HL-60 (cell line): ENCODE data around the gene PDE11A.
"Not testable (repeated sequence)": the region's sequence is repeated elsewhere in the genome, so short reads cannot be mapped to it uniquely, and the experiment has no call there.

Experiments used
- DNase-seq, 2 experiments: peaks; one replicate each; pipeline ENCODE4 v3.0.0-alpha.2; 2010 to 2020; ENCODE audit warnings: low read depth in 1 of 2, low spot score in 1 of 2
- H3K27ac ChIP-seq: fragments of 250-450 bp; sonication (Bioruptor Pico); replicated peaks from 2 replicates; pipeline ENCODE4 v1.5.1; 2020; ENCODE audit warnings: mild to moderate bottlenecking, moderate library complexity
- H3K27me3 ChIP-seq: fragments of 250-450 bp; sonication (Bioruptor Pico); 2 replicates; pipeline ENCODE4 v1.5.1; 2021; ENCODE audit warnings: mild to moderate bottlenecking, moderate library complexity; ENCODE audit not compliant: insufficient read depth, poor library complexity, severe bottlenecking
- H3K4me3 ChIP-seq: replicated peaks from 2 replicates; pipeline ENCODE4 v1.5.1; 2011; ENCODE audit warnings: mild to moderate bottlenecking, control low read depth, low read length; ENCODE audit not compliant: insufficient read depth
- CTCF ChIP-seq: IDR thresholded peaks from one replicate; pipeline ENCODE4 v1.5.1; 2011; ENCODE audit warnings: low read length, control low read depth, inconsistent platforms; ENCODE audit not compliant: insufficient read depth
- GABPA ChIP-seq: IDR thresholded peaks from 2 replicates; pipeline ENCODE4 v1.6.1; 2012; ENCODE audit warnings: low read depth
- POLR2AphosphoS5 ChIP-seq: IDR thresholded peaks from 2 replicates; pipeline ENCODE4 v1.6.1; 2012; ENCODE audit warnings: low read depth
- SPI1 ChIP-seq: IDR thresholded peaks from 2 replicates; pipeline ENCODE4 v1.6.1; 2012; ENCODE audit warnings: low read depth, mild to moderate bottlenecking, borderline replicate concordance
- TF ChIP-seq, protein P1 (sequence below): IDR thresholded peaks from 2 replicates; pipeline ENCODE4 v1.6.1; 2012; ENCODE audit warnings: low read depth; ENCODE audit not compliant: insufficient replicate concordance

The PDE11A gene

GRCh38 chr2:178043266-178043665 is 29.3 kb downstream of the PDE11A start:
- peaks cover 2% of the 10 kb centered on the region for H3K27me3 ChIP-seq
- H3K4me3 ChIP-seq: no peak overlapping the region
- no peak overlapping the region for H3K27ac ChIP-seq
- no peak for TF ChIP-seq GABPA
- no peak for TF ChIP-seq CTCF
- TF ChIP-seq SPI1: no peak
- TF ChIP-seq, protein P1, sequence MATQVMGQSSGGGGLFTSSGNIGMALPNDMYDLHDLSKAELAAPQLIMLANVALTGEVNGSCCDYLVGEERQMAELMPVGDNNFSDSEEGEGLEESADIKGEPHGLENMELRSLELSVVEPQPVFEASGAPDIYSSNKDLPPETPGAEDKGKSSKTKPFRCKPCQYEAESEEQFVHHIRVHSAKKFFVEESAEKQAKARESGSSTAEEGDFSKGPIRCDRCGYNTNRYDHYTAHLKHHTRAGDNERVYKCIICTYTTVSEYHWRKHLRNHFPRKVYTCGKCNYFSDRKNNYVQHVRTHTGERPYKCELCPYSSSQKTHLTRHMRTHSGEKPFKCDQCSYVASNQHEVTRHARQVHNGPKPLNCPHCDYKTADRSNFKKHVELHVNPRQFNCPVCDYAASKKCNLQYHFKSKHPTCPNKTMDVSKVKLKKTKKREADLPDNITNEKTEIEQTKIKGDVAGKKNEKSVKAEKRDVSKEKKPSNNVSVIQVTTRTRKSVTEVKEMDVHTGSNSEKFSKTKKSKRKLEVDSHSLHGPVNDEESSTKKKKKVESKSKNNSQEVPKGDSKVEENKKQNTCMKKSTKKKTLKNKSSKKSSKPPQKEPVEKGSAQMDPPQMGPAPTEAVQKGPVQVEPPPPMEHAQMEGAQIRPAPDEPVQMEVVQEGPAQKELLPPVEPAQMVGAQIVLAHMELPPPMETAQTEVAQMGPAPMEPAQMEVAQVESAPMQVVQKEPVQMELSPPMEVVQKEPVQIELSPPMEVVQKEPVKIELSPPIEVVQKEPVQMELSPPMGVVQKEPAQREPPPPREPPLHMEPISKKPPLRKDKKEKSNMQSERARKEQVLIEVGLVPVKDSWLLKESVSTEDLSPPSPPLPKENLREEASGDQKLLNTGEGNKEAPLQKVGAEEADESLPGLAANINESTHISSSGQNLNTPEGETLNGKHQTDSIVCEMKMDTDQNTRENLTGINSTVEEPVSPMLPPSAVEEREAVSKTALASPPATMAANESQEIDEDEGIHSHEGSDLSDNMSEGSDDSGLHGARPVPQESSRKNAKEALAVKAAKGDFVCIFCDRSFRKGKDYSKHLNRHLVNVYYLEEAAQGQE: no peak
- TF ChIP-seq POLR2AphosphoS5: no peak
- DNase-seq: no peak

DNA sequence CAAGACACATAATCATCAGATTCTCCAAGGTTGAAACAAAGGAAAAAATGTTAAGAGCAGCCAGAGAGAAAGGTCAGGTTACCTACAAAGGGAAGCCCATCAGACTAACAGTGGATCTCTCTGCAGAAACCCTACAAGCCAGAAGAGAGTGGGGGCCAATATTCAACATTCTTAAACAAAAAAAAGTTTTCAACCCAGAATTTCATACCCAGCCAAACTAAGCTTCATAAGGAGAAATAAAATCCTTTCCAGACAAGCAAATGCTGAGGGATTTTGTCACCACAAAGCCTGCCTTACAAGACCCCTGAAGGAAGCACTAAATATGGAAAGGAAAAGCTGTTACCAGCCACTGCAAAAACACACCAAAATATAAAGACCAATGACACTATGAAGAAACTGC is 39.0 kb downstream of the PDE11A start:
- H3K27me3 ChIP-seq, DNase-seq, H3K4me3 ChIP-seq, H3K27ac ChIP-seq: not testable (repeated sequence)

DNA sequence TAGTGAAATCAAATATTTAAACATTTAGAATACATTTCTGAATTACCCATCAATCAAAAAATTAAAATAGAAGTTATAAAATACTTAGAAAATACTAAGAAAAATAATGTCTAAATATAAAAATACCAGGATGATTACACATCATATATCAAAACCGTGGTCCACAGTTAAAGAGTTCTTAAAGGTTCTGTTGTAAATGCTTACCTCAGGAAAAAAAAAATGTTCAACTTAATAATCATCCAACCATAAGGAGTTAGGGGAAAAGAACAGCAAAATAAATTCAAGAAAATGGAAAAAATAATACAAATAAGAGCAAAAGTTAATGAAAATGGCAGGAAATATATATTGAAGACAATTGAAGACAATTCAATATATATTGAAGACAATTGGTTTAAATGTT is 43.2 kb downstream of the PDE11A start:
- TF ChIP-seq CTCF: no peak
- no peak for TF ChIP-seq POLR2AphosphoS5
- no peak for TF ChIP-seq GABPA
- TF ChIP-seq, protein P1: no peak
- TF ChIP-seq SPI1: no peak
- Histone ChIP-seq H3K4me3 (no peak overlapping the region), H3K27me3 (no peaks in the 10 kb centered on the region), H3K27ac (no peak overlapping the region)
- no peak for DNase-seq

DNA sequence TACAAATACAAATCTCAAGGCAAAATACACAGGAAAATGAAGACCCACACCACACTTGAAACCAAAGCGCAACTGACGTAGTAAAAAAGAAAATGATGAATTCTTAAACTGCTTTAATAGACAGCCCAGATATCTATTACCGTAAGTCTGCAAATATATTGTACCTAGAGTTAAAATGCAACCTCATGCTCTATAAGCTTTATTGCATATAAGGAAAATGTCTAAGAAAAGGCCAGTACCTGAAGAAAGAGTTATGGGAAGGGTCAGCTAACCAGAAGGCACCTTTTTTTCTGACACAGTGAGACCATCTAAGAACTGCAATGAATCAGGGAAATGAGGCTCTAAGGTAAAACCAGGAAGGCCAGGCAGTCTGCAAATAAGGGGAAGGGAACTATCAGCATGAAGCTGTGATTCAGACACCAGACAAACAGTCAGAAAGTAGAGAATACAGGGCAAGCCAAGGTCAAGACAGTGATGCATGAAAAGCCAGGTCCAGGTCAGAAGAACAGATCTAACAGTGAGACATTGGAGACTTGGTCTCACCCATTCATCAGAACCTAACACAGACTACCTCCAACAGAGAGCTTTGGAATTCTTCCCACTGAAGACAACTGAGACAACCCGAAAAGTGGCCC is 46.9 kb downstream of the PDE11A start:
- H3K27ac ChIP-seq: no peak overlapping the region
- TF ChIP-seq, protein P1: no peak
- TF ChIP-seq POLR2AphosphoS5: no peak
- TF ChIP-seq CTCF: no peak
- TF ChIP-seq GABPA: no peak
- no peak for TF ChIP-seq SPI1
- no peak overlapping the region for H3K4me3 ChIP-seq
- H3K27me3 ChIP-seq: no peaks in the 10 kb centered on the region
- no peak for DNase-seq
